GM18505 (cell line): Measurements from ENCODE around the gene TBX6.

ENCODE experiments used
- ATAC-seq: cut with Tn5 transposase; IDR thresholded peaks from one replicate; pipeline ENCODE4 v1.9.1; 2021; ENCODE audit not compliant: unreplicated experiment
- POLR2A ChIP-seq: IDR thresholded peaks from 4 replicates; pipeline ENCODE4 v1.6.1; 2011; ENCODE audit warnings: borderline replicate concordance; ENCODE audit not compliant: insufficient read depth, insufficient read length; ENCODE audit errors: extremely low read depth

TBX6 gene

DNA sequence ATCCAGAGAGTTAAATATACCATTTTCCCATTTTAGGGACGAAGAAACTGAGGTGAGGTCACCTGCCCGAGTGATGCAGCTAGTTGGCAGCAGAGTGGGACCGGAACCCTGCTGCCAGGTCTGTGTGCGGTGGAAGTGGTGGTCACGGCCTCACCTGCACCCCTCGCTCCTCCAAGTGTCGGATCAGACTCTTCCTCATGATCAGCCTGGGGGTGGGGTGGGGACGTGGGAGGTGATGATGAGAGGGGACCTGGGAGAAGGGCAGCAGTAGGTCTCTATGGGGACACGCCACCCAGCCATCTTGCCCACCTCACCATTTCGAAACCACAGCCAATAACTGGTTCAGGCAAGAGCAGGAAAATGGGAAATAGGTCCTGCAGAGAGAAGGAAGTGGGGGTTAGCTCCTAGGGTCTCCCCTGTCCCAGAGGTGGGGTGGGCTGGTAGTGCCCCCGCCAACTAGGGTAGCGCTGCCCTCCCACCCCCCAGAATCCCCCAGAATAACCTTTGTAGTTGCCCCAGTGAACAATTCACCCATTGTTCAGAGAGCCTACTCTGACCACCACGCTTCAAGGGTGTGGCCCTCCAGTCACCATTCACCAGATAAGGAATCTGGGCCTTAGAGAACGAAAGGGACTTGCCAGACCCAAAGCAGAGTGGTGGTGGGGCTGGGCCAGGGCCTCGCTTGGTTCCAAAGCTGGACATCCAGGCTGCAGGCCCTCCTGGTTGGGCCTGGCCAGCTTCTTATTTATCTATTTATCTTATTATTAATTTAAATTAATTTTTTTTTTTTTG lies 16.5 kb upstream of the TBX6 start:
- ATAC-seq, result no peak
- no peak for TF ChIP-seq POLR2A

DNA sequence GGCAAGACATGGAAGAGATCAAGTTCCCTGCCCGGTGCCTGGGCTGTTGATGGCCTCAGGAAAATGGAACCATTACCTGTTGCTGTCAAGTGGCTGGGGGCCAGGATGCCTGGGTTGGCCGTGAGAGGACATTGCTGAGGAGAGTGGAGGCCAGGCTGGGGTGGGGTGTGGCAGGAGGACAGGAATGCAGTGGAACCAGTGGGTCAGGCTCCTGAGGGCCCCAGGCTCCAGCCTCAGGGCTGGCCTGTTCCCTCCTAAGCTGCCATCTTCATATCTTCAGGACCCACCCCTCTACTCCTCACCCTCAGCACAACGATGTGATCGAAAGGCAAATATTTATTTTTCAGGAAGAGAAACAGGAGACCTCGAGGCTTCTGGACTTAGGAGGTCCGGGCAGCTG lies 12.8 kb upstream of the TBX6 start:
- no peak for ATAC-seq
- no peak for TF ChIP-seq POLR2A

DNA sequence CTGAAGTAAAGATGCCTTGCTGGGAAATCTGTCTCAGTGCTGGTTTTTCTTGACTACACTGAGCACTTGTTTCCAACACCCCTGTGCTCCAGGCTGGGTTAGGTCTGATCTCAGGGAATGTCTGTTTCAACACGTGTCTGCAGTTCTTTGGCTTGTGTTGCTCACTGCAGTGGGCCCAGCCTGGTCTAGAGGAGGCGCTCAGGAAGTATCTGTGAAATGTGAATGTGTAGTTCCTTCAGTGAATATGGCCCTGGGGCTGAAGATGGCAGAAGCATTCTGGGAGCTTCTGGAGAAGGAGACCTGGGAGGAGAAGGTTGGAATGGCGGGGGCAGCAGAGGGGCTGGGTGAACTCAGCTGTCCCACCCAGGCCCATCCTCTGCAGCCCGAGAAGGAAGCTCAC lies 12.4 kb upstream of the TBX6 start:
- no peak for ATAC-seq

GRCh38 chr16:30096862-30097563 lies 5.3 kb upstream of the TBX6 start:
- no peak for ATAC-seq
- no peak for TF ChIP-seq POLR2A

More for the DNA sequence above, 12.4 kb upstream of the TBX6 start:
- no peak for TF ChIP-seq POLR2A

- peak; percentile 75 for TF ChIP-seq POLR2A
- ATAC-seq, result no peak
Observed at GRCh38 chr16:30096105-30096861, 4.6 kb upstream of the TBX6 start, which contains the start of gene YPEL3. Gene YPEL3, minus strand, starts transcription at chr16:30096213. Its CDS starts 731 bp downstream, at chr16:30095482.

GRCh38 chr16:30095166-30096078 lies 3.7 kb upstream of the TBX6 start:
- no peak for TF ChIP-seq POLR2A
- ATAC-seq, result no peak

GRCh38 chr16:30094541-30095165 lies 2.9 kb upstream of the TBX6 start:
- no peak for TF ChIP-seq POLR2A
- ATAC-seq, result no peak

GRCh38 chr16:30092373-30093010 lies 768 bp upstream of the TBX6 start:
- TF ChIP-seq POLR2A, result no peak
- ATAC-seq, result peak; percentile 45

GRCh38 chr16:30090610-30091331 lies 953 bp downstream of the TBX6 start:
- ATAC-seq, result no peak
- no peak for TF ChIP-seq POLR2A

- no peak for ATAC-seq
- TF ChIP-seq POLR2A, result no peak
Observed at GRCh38 chr16:30088832-30089624, 2.7 kb downstream of the TBX6 start.
